DND-41 (cell line): ENCODE measurements around the gene BRSK2.

Source experiments
- ATAC-seq: fragments of 200-7000 bp; cut with Tn5 transposase; 3 replicates; pipeline ENCODE4 v1.9.1; 2021; ENCODE audit warnings: low read depth; ENCODE audit not compliant: insufficient read depth
- DNase-seq: peaks from one replicate; pipeline ENCODE4 v3.0.0-alpha.2; 2020
- H2AFZ ChIP-seq: 2 replicates; pipeline ENCODE4 v1.6.0; 2012; ENCODE audit warnings: low read depth, low read length
- H3K27ac ChIP-seq: 2 replicates; pipeline ENCODE4 v1.5.1; 2012; ENCODE audit warnings: low read length, inconsistent platforms
- H3K27me3 ChIP-seq: fragments of 200-600 bp; sonication (generic); 2 replicates; pipeline ENCODE4 v1.6.0; 2012; ENCODE audit warnings: low read length, mild to moderate bottlenecking, inconsistent platforms; ENCODE audit not compliant: insufficient read depth, poor library complexity
- H3K36me3 ChIP-seq: 2 replicates; pipeline ENCODE4 v1.5.1; 2012; ENCODE audit warnings: low read length, inconsistent platforms; ENCODE audit not compliant: insufficient read depth
- H3K4me1 ChIP-seq: 2 replicates; pipeline ENCODE4 v1.5.1; 2012; ENCODE audit warnings: mild to moderate bottlenecking, low read length; ENCODE audit not compliant: insufficient read depth
- H3K4me2 ChIP-seq: 2 replicates; pipeline ENCODE4 v1.6.0; 2012; ENCODE audit warnings: mild to moderate bottlenecking, moderate library complexity, low read length, inconsistent platforms; ENCODE audit not compliant: insufficient read depth
- H3K4me3 ChIP-seq, 2 experiments: fragments of 200-600 bp in 1 of 2; shearing (Covaris generic) in 1 of 2; 2 replicates each; pipeline ENCODE4 v1.5.1; 2012 to 2016; ENCODE audit warnings: inconsistent platforms in 2 of 2, low read length in 2 of 2, mild to moderate bottlenecking in 2 of 2, low read depth in 1 of 2, moderate library complexity in 1 of 2
- H3K79me2 ChIP-seq: 2 replicates; pipeline ENCODE4 v1.6.0; 2012; ENCODE audit warnings: low read length, inconsistent platforms; ENCODE audit not compliant: insufficient read depth
- H3K9ac ChIP-seq: 2 replicates; pipeline ENCODE4 v1.6.0; 2012; ENCODE audit warnings: low read depth, mild to moderate bottlenecking, inconsistent platforms, low read length, moderate library complexity
- H3K9me3 ChIP-seq: 2 replicates; pipeline ENCODE4 v1.5.1; 2012; ENCODE audit warnings: low read length, moderate library complexity, mild to moderate bottlenecking, inconsistent platforms; ENCODE audit not compliant: insufficient read depth, severe bottlenecking
- H4K20me1 ChIP-seq: 2 replicates; pipeline ENCODE4 v1.6.0; 2012; ENCODE audit warnings: low read length; ENCODE audit not compliant: insufficient read depth
- CTCF ChIP-seq: IDR thresholded peaks from 2 replicates; pipeline ENCODE4 v1.5.1; 2012; ENCODE audit warnings: borderline replicate concordance, low read length, moderate library complexity, mild to moderate bottlenecking; ENCODE audit not compliant: poor library complexity, severe bottlenecking; ENCODE audit errors: extremely low read depth
- EZH2 ChIP-seq: IDR thresholded peaks from 3 replicates; pipeline ENCODE4 v1.6.1; 2012; ENCODE audit warnings: borderline replicate concordance, low read depth, mild to moderate bottlenecking, moderate library complexity, low read length, inconsistent platforms; ENCODE audit not compliant: severe bottlenecking

The BRSK2 gene

GRCh38 chr11:1501421-1502167 lies 111.9 kb downstream of the BRSK2 start:
- Histone ChIP-seq H3K4me3 (no peak overlapping the region), H3K9me3 (no peaks in the 10 kb centered on the region), H3K27ac (no peak overlapping the region), H4K20me1 (peaks cover 90% of the 10 kb centered on the region), H3K4me1 (no peaks in the 10 kb centered on the region), H3K79me2 (peaks cover 94% of the 10 kb centered on the region), H2AFZ (no peak overlapping the region), H3K27me3 (no peaks in the 10 kb centered on the region), H3K9ac (no peak overlapping the region), H3K4me2 (no peak overlapping the region), H3K36me3 (peaks cover 14% of the 10 kb centered on the region; the same call in 1 of the 2 replicates)
- TF ChIP-seq CTCF = no peak
- TF ChIP-seq EZH2 = no peak
- no peak for ATAC-seq
- DNase-seq = no peak

GRCh38 chr11:1502168-1502953 lies 112.6 kb downstream of the BRSK2 start:
- TF ChIP-seq EZH2 = no peak
- no peak for TF ChIP-seq CTCF
- Histone ChIP-seq H3K9me3 (no peaks in the 10 kb centered on the region), H3K9ac (no peak overlapping the region), H3K4me3 (no peak overlapping the region), H3K4me1 (no peaks in the 10 kb centered on the region), H3K36me3 (peaks cover 14% of the 10 kb centered on the region; the same call in 1 of the 2 replicates), H3K4me2 (no peak overlapping the region), H3K79me2 (peaks cover 94% of the 10 kb centered on the region), H3K27ac (no peak overlapping the region), H4K20me1 (peaks cover 94% of the 10 kb centered on the region), H3K27me3 (no peaks in the 10 kb centered on the region), H2AFZ (no peak overlapping the region)
- ATAC-seq (no peak), DNase-seq (no peak)

GRCh38 chr11:1502954-1503707 lies 113.4 kb downstream of the BRSK2 start:
- Histone ChIP-seq H2AFZ (no peak overlapping the region), H3K4me3 (no peak overlapping the region), H4K20me1 (peaks cover 95% of the 10 kb centered on the region), H3K36me3 (peaks cover 14% of the 10 kb centered on the region; the same call in 1 of the 2 replicates), H3K27me3 (no peaks in the 10 kb centered on the region), H3K9me3 (no peaks in the 10 kb centered on the region), H3K4me2 (no peak overlapping the region), H3K27ac (no peak overlapping the region), H3K4me1 (no peaks in the 10 kb centered on the region), H3K79me2 (peaks cover 94% of the 10 kb centered on the region), H3K9ac (no peak overlapping the region)
- no peak for TF ChIP-seq CTCF
- no peak for TF ChIP-seq EZH2
- no peak for DNase-seq
- no peak for ATAC-seq
